IgD-negative memory B cell (primary cell): ENCODE results near the gene RAB8B. TPM values are rescaled to one million over a fixed set of nuclear protein-coding genes. Genes with fewer than 3 reads are reported as not detected.
"Not testable (repeated sequence)": the region's sequence is repeated elsewhere in the genome, so short reads cannot be mapped to it uniquely, and the experiment has no call there.

Experiments
- H3K27ac Mint-ChIP-seq, 3 donors: one replicate each; pipeline ENCODE4 v1.8.0; 2020 to 2022; ENCODE audit warnings: mild to moderate bottlenecking in 3 of 3, mixed read lengths in 3 of 3, moderate library complexity in 1 of 3
- H3K27me3 Mint-ChIP-seq: one replicate; pipeline ENCODE4 v1.8.0; 2021; ENCODE audit warnings: mixed read lengths
- H3K36me3 Mint-ChIP-seq: one replicate; pipeline ENCODE4 v1.8.0; 2020; ENCODE audit warnings: mild to moderate bottlenecking, mixed read lengths
- H3K4me1 Mint-ChIP-seq, 3 donors: one replicate each; pipeline ENCODE4 v1.8.0; 2020 to 2022; ENCODE audit warnings: mixed read lengths in 3 of 3, mild to moderate bottlenecking in 1 of 3
- H3K4me3 Mint-ChIP-seq, 4 donors: one replicate each; pipeline ENCODE4 v1.8.0; 2020 to 2022; ENCODE audit warnings: mild to moderate bottlenecking in 4 of 4, mixed read lengths in 4 of 4, moderate library complexity in 3 of 4
- H3K9me3 Mint-ChIP-seq, 3 donors: one replicate each; pipeline ENCODE4 v1.8.0; 2020 to 2021; ENCODE audit warnings: mixed read lengths in 3 of 3, mild to moderate bottlenecking in 1 of 3
- polyA plus RNA-seq: library from polyadenylated mRNA; unstranded; fragments of 300-500 nt; fragmentation: Illumina TruSeq; gene quantifications from one replicate; pipeline ENCODE4 v1.2.3, GENCODE V29; 2021

RAB8B gene
- polyA plus RNA-seq, 1 donor from 2014 or later: 57.6 TPM

- Mint-ChIP-seq H3K4me3 (peak overlapping the region; percentile 76 to 99 (median 90)), H3K36me3 (peaks cover 2% of the 10 kb centered on the region), H3K27me3 (no peaks in the 10 kb centered on the region), H3K27ac (peak overlapping the region; percentile 85 to 97 (median 94)), H3K4me1 (peaks cover 53 to 68% (median 58%) of the 10 kb centered on the region in 3 donors), H3K9me3 (no peaks in the 10 kb centered on the region)
Measured at GRCh38 chr15:63191895-63192618, 2.7 kb downstream of the RAB8B start.

DNA sequence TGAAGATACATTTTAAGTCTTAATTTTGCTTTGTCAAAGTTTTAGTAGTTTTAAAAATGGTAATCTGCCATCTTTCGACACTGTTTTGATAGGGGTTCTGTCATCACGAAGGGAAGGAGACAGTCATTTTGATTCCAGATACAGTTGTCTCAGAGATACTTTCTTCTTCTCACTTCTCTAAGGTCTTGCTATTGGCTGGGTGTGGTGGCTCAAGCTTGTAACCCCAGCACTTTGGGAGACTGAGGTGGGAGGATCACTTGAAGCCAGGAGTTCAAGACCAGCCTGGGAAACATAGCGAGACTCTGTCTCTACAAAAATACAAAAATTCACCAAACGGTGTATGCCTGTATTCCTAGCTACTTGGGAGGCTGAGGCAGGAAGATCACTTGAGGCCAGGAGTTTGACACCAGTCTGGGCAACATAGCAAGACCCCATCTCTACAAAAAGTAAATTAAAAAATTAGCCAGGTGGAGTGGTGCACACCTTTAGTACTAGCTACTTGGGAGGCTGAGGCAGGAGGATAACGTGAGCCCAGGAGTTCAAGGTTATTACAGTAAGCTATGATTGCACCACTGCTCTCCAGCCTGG is 3.3 kb downstream of the RAB8B start:
- peak overlapping the region; percentile 76 to 99 (median 90) for H3K4me3 Mint-ChIP-seq
- H3K27me3 Mint-ChIP-seq: no peaks in the 10 kb centered on the region
- peaks cover 2% of the 10 kb centered on the region for H3K36me3 Mint-ChIP-seq
- H3K4me1 Mint-ChIP-seq: peaks cover 50 to 71% (median 60%) of the 10 kb centered on the region in 3 donors
- peak overlapping the region; percentile 85 to 97 (median 94) for H3K27ac Mint-ChIP-seq
- no peaks in the 10 kb centered on the region for H3K9me3 Mint-ChIP-seq

GRCh38 chr15:63194302-63194701 is 4.9 kb downstream of the RAB8B start:
- Mint-ChIP-seq H3K4me3 (peak overlapping the region; percentile 72 to 99 (median 82)), H3K27me3 (no peaks in the 10 kb centered on the region), H3K4me1 (peaks cover 48 to 75% (median 60%) of the 10 kb centered on the region in 3 donors), H3K36me3 (peaks cover 2% of the 10 kb centered on the region), H3K27ac (peak overlapping the region; percentile 81 to 94 (median 85)), H3K9me3 (no peaks in the 10 kb centered on the region)

GRCh38 chr15:63194880-63195568 is 5.6 kb downstream of the RAB8B start:
- Mint-ChIP-seq H3K4me3 (peak overlapping the region in 3 of 4 donors; percentile 61 to 82 (median 81)), H3K9me3 (no peaks in the 10 kb centered on the region), H3K4me1 (peaks cover 49 to 79% (median 60%) of the 10 kb centered on the region in 3 donors), H3K27ac (peak overlapping the region; percentile 61 to 92 (median 68)), H3K27me3 (no peaks in the 10 kb centered on the region), H3K36me3 (peaks cover 2% of the 10 kb centered on the region)

GRCh38 chr15:63195569-63196015 is 6.2 kb downstream of the RAB8B start:
- Mint-ChIP-seq H3K4me3 (peak overlapping the region; percentile 51 to 82 (median 71)), H3K4me1 (peaks cover 46 to 79% (median 58%) of the 10 kb centered on the region in 3 donors), H3K27me3 (no peaks in the 10 kb centered on the region), H3K27ac (peak overlapping the region; percentile 59 to 92 (median 61)), H3K9me3 (no peaks in the 10 kb centered on the region), H3K36me3 (peaks cover 2% of the 10 kb centered on the region)

DNA sequence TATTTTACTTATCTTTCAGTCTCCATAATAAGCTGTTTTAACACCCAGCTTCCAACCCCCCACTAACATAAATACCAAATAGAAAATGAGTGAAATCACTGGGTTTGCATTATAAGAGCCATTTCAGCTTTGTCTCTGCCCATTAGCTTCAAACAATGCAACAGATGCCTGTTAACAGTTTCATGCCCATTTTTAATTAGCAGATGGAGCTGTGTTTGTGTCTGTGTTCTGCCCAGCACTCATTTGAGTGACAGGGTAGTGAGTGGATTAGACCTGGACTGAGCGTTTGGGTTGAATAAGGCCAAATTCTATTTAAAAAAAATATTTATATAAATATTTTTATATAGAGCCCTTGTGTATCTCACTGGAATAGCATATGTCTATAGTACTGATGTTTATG is 7.4 kb downstream of the RAB8B start:
- Mint-ChIP-seq H3K27me3 (no peaks in the 10 kb centered on the region), H3K27ac (no peak overlapping the region)

GRCh38 chr15:63197626-63198025 is 8.2 kb downstream of the RAB8B start:
- Mint-ChIP-seq H3K27me3 (no peaks in the 10 kb centered on the region), H3K9me3 (no peaks in the 10 kb centered on the region), H3K4me3 (no peak overlapping the region), H3K36me3 (peaks cover 7% of the 10 kb centered on the region), H3K27ac (no peak overlapping the region), H3K4me1 (peaks cover 48 to 75% (median 55%) of the 10 kb centered on the region in 3 donors)

More for the DNA sequence above, 7.4 kb downstream of the RAB8B start:
- no peaks in the 10 kb centered on the region for H3K9me3 Mint-ChIP-seq
- peak overlapping the region in 1 of 4 donors; percentile 42 for H3K4me3 Mint-ChIP-seq
- H3K36me3 Mint-ChIP-seq: peaks cover 7% of the 10 kb centered on the region
- H3K4me1 Mint-ChIP-seq: peaks cover 47 to 76% (median 56%) of the 10 kb centered on the region in 3 donors

GRCh38 chr15:63198371-63199250 is 9.2 kb downstream of the RAB8B start:
- Mint-ChIP-seq H3K27me3 (no peaks in the 10 kb centered on the region), H3K4me1 (peaks cover 52 to 79% (median 64%) of the 10 kb centered on the region in 3 donors), H3K27ac (peak overlapping the region in 1 of 3 donors; percentile 53), H3K4me3 (no peak overlapping the region), H3K36me3 (peaks cover 7% of the 10 kb centered on the region), H3K9me3 (no peaks in the 10 kb centered on the region)

DNA sequence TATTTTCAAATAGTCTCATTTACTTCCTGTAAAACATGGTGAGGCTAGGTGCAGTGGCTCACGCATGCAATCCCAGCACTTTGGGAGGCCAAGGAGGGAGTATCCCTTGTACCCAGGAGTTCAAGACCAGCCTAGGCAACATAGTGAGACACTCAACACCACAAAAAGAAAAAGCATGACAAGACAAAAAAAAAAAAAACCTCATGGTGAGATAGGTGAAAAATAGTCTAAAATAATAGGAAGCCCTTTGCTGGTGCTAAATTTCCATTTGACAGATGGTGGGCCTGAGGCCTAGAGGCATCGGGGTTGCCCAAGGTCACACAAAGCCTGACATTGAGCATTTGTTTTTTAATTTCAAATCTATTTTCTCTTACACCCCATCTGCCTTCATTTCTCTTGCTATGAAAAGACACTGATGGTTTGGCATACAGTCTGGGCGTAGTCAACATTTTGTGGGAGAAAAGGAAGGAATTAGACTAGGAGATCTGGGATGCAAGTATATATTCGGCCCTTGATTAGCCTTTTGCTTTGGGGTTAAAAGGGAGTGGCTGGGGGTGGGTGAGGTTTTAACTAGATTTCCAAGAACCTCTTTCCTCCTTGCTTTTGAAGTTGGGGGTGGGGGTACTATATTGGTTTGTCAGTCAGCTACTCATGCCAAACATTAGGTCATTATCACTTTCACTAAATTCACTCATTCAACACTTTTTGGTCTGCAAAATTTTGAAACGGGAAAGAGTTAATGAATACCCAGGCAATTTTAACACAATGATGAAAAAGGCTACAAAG is 11.3 kb downstream of the RAB8B start:
- Mint-ChIP-seq H3K9me3 (no peaks in the 10 kb centered on the region), H3K4me3 (peak overlapping the region in 1 of 4 donors; percentile 32), H3K27ac (peak overlapping the region in 1 of 3 donors; percentile 80), H3K36me3 (peaks cover 4% of the 10 kb centered on the region), H3K27me3 (no peaks in the 10 kb centered on the region), H3K4me1 (peaks cover 46 to 72% (median 60%) of the 10 kb centered on the region in 3 donors)

GRCh38 chr15:63202861-63203260 is 13.5 kb downstream of the RAB8B start:
- Mint-ChIP-seq H3K4me3 (peak overlapping the region in 2 of 4 donors; percentile 56 to 78), H3K9me3 (no peaks in the 10 kb centered on the region), H3K27me3 (no peaks in the 10 kb centered on the region), H3K27ac (peak overlapping the region in 2 of 3 donors; percentile 67 to 80), H3K4me1 (peaks cover 55 to 70% (median 63%) of the 10 kb centered on the region in 3 donors), H3K36me3 (peaks cover 4% of the 10 kb centered on the region)

DNA sequence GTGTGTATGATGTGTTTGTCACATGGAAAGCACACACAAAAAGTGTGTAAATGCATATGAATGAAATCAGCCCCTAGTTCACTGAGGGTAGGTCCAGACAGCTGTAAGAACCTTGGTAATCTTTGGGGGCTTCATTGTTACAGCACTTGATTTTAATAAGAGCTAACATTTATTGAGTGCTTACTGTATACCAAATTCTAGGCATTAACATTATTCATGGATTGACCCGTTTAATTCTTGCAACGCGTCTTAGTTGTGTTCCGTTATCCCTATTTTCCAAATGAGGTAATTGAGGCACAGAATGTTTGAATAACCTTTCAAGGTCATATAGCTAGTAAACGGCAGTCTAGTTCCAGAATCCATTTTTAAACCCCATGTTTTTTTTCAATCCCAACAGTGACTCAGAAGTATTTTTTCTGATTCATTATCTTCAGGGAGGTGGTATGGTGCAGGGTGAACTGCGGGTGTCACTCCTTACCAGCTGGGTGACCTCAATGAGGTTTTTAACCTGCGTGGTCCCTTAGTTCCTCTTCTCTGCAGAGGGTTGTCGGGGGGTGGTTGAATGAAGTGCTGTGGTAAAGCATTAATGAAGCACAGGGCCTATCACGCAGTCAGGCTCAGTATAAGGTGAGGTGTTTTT is 14.2 kb downstream of the RAB8B start:
- Mint-ChIP-seq H3K9me3 (no peaks in the 10 kb centered on the region), H3K36me3 (peaks cover 6% of the 10 kb centered on the region), H3K27ac (peak overlapping the region; percentile 22 to 80 (median 60)), H3K4me1 (peaks cover 55 to 68% (median 63%) of the 10 kb centered on the region in 3 donors), H3K27me3 (no peaks in the 10 kb centered on the region), H3K4me3 (peak overlapping the region; percentile 0 to 78 (median 66))

- H3K27ac Mint-ChIP-seq: peak overlapping the region in 1 of 3 donors; percentile 6
- peaks cover 6% of the 10 kb centered on the region for H3K36me3 Mint-ChIP-seq
- H3K9me3 Mint-ChIP-seq: no peaks in the 10 kb centered on the region
- no peaks in the 10 kb centered on the region for H3K27me3 Mint-ChIP-seq
- H3K4me1 Mint-ChIP-seq: peaks cover 61 to 67% (median 64%) of the 10 kb centered on the region in 3 donors
- H3K4me3 Mint-ChIP-seq: no peak overlapping the region
Measured at GRCh38 chr15:63206079-63206478, 16.7 kb downstream of the RAB8B start.

DNA sequence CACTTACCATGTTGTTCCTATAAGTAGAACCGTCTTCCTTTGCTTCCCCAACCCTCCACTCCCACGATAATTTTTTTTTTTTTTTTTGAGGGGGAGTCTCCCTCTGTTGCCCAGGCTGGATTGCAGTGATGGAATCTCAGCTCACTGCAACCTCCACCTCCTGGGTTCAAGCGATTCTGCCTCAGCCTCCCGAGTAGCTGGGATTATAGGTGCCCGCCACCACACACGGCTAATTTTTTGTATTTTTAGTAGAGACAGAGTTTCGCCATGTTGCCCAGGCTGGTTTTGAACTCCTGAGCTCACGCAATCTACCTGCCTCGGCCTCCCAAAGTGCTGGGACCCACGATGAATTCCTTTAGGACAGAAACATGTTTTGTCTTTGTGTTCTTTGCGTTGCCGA is 19.4 kb downstream of the RAB8B start:
- peak overlapping the region in 2 of 4 donors; percentile 2 to 61 for H3K4me3 Mint-ChIP-seq
- H3K4me1 Mint-ChIP-seq: peaks cover 63 to 71% (median 65%) of the 10 kb centered on the region in 3 donors
- not testable (repeated sequence) for H3K27me3 Mint-ChIP-seq, H3K9me3 Mint-ChIP-seq, H3K36me3 Mint-ChIP-seq
- peak overlapping the region in 1 of 3 donors; percentile 69 for H3K27ac Mint-ChIP-seq
